Measurements from ENCODE around the gene ZC3H6. TPM values are rescaled to one million over a fixed set of nuclear protein-coding genes. Genes with fewer than 3 reads are reported as not detected.
"Not testable (repeated sequence)": the region's sequence is repeated elsewhere in the genome, so short reads cannot be mapped to it uniquely, and the experiment has no call there.

ZC3H6 gene
- total RNA-seq, 1 experiment from 2014 or later, result 4.3 TPM

GRCh38 chr2:112321375-112322320 lies 46.3 kb downstream of the ZC3H6 start:
- no peak for DNase-seq (ENCODE audit: low read depth)

- no peak for DNase-seq (ENCODE audit: low read depth)
Measured at GRCh38 chr2:112322919-112323318, 47.5 kb downstream of the ZC3H6 start.

- no peak for DNase-seq (ENCODE audit: low read depth)
Measured at GRCh38 chr2:112332123-112332696, 56.8 kb downstream of the ZC3H6 start.

- no peak for DNase-seq (ENCODE audit: low read depth)
Measured at GRCh38 chr2:112335600-112335999, 60.2 kb downstream of the ZC3H6 start.

- no peak for DNase-seq (ENCODE audit: low read depth)
Measured at GRCh38 chr2:112339986-112340385, 64.6 kb downstream of the ZC3H6 start.

GRCh38 chr2:112340475-112341267 lies 65.3 kb downstream of the ZC3H6 start:
- no peak for DNase-seq (ENCODE audit: low read depth)

GRCh38 chr2:112342067-112342550 lies 66.7 kb downstream of the ZC3H6 start:
- no peak for DNase-seq (ENCODE audit: low read depth)

- no peak for DNase-seq (ENCODE audit: low read depth)
Measured at GRCh38 chr2:112343827-112344585, 68.6 kb downstream of the ZC3H6 start.

GRCh38 chr2:112345030-112346027 lies 69.9 kb downstream of the ZC3H6 start:
- DNase-seq (ENCODE audit: low read depth), result no peak

- not testable (repeated sequence) for DNase-seq (ENCODE audit: low read depth)
Measured at GRCh38 chr2:112352292-112352691, 76.9 kb downstream of the ZC3H6 start.

- not testable (repeated sequence) for DNase-seq (ENCODE audit: low read depth)
Measured at GRCh38 chr2:112352809-112353603, 77.6 kb downstream of the ZC3H6 start.

- not testable (repeated sequence) for DNase-seq (ENCODE audit: low read depth)
Measured at GRCh38 chr2:112354335-112354734, 78.9 kb downstream of the ZC3H6 start.

GRCh38 chr2:112360055-112360454 lies 84.7 kb downstream of the ZC3H6 start:
- DNase-seq (ENCODE audit: low read depth), result not testable (repeated sequence)

Other genes starting within 250 kb of the ZC3H6 start
- 44.3 and 53.6 TPM in 2 replicates for gene TMEM87B, start 220.3 kb upstream of the ZC3H6 start, total RNA-seq (2014; rRNA removed; shearing (Covaris generic))
- 10.2 and 10.4 TPM in 2 replicates for gene FBLN7, start 137.2 kb upstream of the ZC3H6 start, total RNA-seq (2014; rRNA removed; shearing (Covaris generic))
- gene ZC3H8, start 20.6 kb upstream of the ZC3H6 start, total RNA-seq (2014; rRNA removed; shearing (Covaris generic)), result 10.3 and 10.5 TPM in 2 replicates
- 3.4 and 3.7 TPM in 2 replicates for gene RGPD8, start 158.0 kb downstream of the ZC3H6 start, total RNA-seq (2014; rRNA removed; shearing (Covaris generic))
- 45.8 and 58.9 TPM in 2 replicates for gene TTL, start 206.6 kb downstream of the ZC3H6 start, total RNA-seq (2014; rRNA removed; shearing (Covaris generic))